GM21381 (cell line): ENCODE results near the gene CORO2B.

Experiments used
- ATAC-seq: cut with Tn5 transposase; IDR thresholded peaks from one replicate; pipeline ENCODE4 v1.9.1; 2021; ENCODE audit warnings: mild to moderate bottlenecking, moderate library complexity; ENCODE audit not compliant: unreplicated experiment

CORO2B gene

GRCh38 chr15:68578980-68579935 lies at the start of gene CORO2B:
Gene CORO2B (plus strand): TSS chr15:68578993. CDS start chr15:68579263, 270 bp downstream.
- ATAC-seq = no peak

- ATAC-seq = no peak
Observed at GRCh38 chr15:68531387-68532179, 47.2 kb upstream of the CORO2B start.

- ATAC-seq = no peak
Observed at GRCh38 chr15:68536331-68537095, 42.3 kb upstream of the CORO2B start.

- ATAC-seq = no peak
Observed at GRCh38 chr15:68537097-68537496, 41.7 kb upstream of the CORO2B start.

GRCh38 chr15:68537506-68537905 lies 41.3 kb upstream of the CORO2B start:
- no peak for ATAC-seq

- ATAC-seq = no peak
Observed at GRCh38 chr15:68538311-68538710, 40.5 kb upstream of the CORO2B start.

- ATAC-seq = no peak
Observed at GRCh38 chr15:68541743-68542142, 37.0 kb upstream of the CORO2B start.

- no peak for ATAC-seq
Observed at GRCh38 chr15:68542348-68542747, 36.4 kb upstream of the CORO2B start.

- no peak for ATAC-seq
Observed at GRCh38 chr15:68542771-68543164, 36.0 kb upstream of the CORO2B start.

- ATAC-seq = no peak
Observed at GRCh38 chr15:68543165-68544008, 35.4 kb upstream of the CORO2B start.

GRCh38 chr15:68546318-68546717 lies 32.5 kb upstream of the CORO2B start:
- ATAC-seq = no peak

GRCh38 chr15:68548364-68548763 lies 30.4 kb upstream of the CORO2B start:
- no peak for ATAC-seq

- ATAC-seq = no peak
Observed at GRCh38 chr15:68550004-68550403, 28.8 kb upstream of the CORO2B start.

GRCh38 chr15:68550498-68551295 lies 28.1 kb upstream of the CORO2B start:
- ATAC-seq = no peak

- ATAC-seq = no peak
Observed at GRCh38 chr15:68551296-68551635, 27.5 kb upstream of the CORO2B start.

GRCh38 chr15:68552344-68552743 lies 26.4 kb upstream of the CORO2B start:
- no peak for ATAC-seq

- ATAC-seq = no peak
Observed at GRCh38 chr15:68552773-68553172, 26.0 kb upstream of the CORO2B start.

GRCh38 chr15:68553314-68553993 lies 25.3 kb upstream of the CORO2B start:
- no peak for ATAC-seq
